OCI-LY1 (cell line): ENCODE data around the gene SLC4A7.
"Not testable (repeated sequence)": the region's sequence is repeated elsewhere in the genome, so short reads cannot be mapped to it uniquely, and the experiment has no call there.

Experiments
- H2AFZ ChIP-seq: fragments of 200-600 bp; sonication (generic), shearing (Covaris generic); 2 replicates; pipeline ENCODE4 v1.6.0; 2014; ENCODE audit warnings: antibody characterized with exemption, mild to moderate bottlenecking, low read length
- H3F3A ChIP-seq: fragments of 200-600 bp; sonication (generic), shearing (Covaris generic); 2 replicates; pipeline ENCODE4 v1.6.0; 2014; ENCODE audit warnings: mild to moderate bottlenecking, antibody characterized with exemption, low read length, moderate library complexity; ENCODE audit not compliant: insufficient read depth
- H3K27ac ChIP-seq: fragments of 200-600 bp; sonication (generic); 2 replicates; pipeline ENCODE4 v1.5.1; 2014; ENCODE audit warnings: low read length, mixed run types, mild to moderate bottlenecking, low read depth; ENCODE audit not compliant: poor library complexity, severe bottlenecking
- H3K27me3 ChIP-seq: fragments of 200-600 bp; sonication (generic); 2 replicates; pipeline ENCODE4 v1.6.0; 2014; ENCODE audit warnings: antibody characterized with exemption, mild to moderate bottlenecking, low read length, moderate library complexity; ENCODE audit not compliant: insufficient read depth
- H3K36me3 ChIP-seq: fragments of 200-600 bp; sonication (generic); 2 replicates; pipeline ENCODE4 v1.6.1; 2014; ENCODE audit warnings: mild to moderate bottlenecking, antibody characterized with exemption, low read length, moderate library complexity, mixed read lengths; ENCODE audit not compliant: insufficient read depth
- H3K4me1 ChIP-seq: fragments of 200-600 bp; sonication (generic); 2 replicates; pipeline ENCODE4 v1.5.1; 2014; ENCODE audit warnings: mild to moderate bottlenecking, low read length, moderate library complexity; ENCODE audit not compliant: insufficient read depth, severe bottlenecking
- H3K4me2 ChIP-seq: fragments of 200-600 bp; sonication (generic), shearing (Covaris generic); 2 replicates; pipeline ENCODE4 v1.6.1; 2014; ENCODE audit warnings: low read length
- H3K4me3 ChIP-seq: fragments of 200-600 bp; sonication (generic); 2 replicates; pipeline ENCODE4 v1.5.1; 2014; ENCODE audit warnings: low read length, low read depth, mild to moderate bottlenecking, mixed read lengths; ENCODE audit not compliant: poor library complexity, severe bottlenecking
- H3K79me2 ChIP-seq: fragments of 200-600 bp; shearing (Covaris generic); 2 replicates; pipeline ENCODE4 v1.6.1; 2016; ENCODE audit warnings: mixed run types, low read length, mixed read lengths; ENCODE audit not compliant: insufficient read depth
- H3K9ac ChIP-seq: fragments of 200-600 bp; sonication (generic), shearing (Covaris generic); 2 replicates; pipeline ENCODE4 v1.6.1; 2014; ENCODE audit warnings: mild to moderate bottlenecking, low read length, mixed read lengths
- H3K9me2 ChIP-seq: fragments of 200-600 bp; sonication (generic), shearing (Covaris generic); 2 replicates; pipeline ENCODE4 v1.6.1; 2014; ENCODE audit warnings: low read depth, mild to moderate bottlenecking, low read length, mixed read lengths
- H3K9me3 ChIP-seq: fragments of 200-600 bp; shearing (Covaris generic); 2 replicates; pipeline ENCODE4 v1.6.1; 2014; ENCODE audit warnings: low read length, mixed read lengths
- H4K20me1 ChIP-seq: fragments of 200-600 bp; sonication (generic), shearing (Covaris generic); 2 replicates; pipeline ENCODE4 v1.6.0; 2016; ENCODE audit warnings: mild to moderate bottlenecking, low read length; ENCODE audit not compliant: insufficient read depth
- EZH2 ChIP-seq: fragments of 200-600 bp; sonication (generic), shearing (Covaris generic); IDR thresholded peaks from 2 replicates; pipeline ENCODE4 v1.8.0; 2017; ENCODE audit warnings: borderline replicate concordance, mixed run types, mild to moderate bottlenecking, antibody characterized with exemption, low read length, moderate library complexity, mixed read lengths
- TF ChIP-seq, protein P1 (sequence below): fragments of 200-600 bp; sonication (generic), shearing (Covaris generic); IDR thresholded peaks from 2 replicates; pipeline ENCODE4 v1.5.1; 2017; ENCODE audit warnings: mild to moderate bottlenecking, antibody characterized with exemption, low read length, moderate library complexity, mixed read lengths

Gene SLC4A7

DNA sequence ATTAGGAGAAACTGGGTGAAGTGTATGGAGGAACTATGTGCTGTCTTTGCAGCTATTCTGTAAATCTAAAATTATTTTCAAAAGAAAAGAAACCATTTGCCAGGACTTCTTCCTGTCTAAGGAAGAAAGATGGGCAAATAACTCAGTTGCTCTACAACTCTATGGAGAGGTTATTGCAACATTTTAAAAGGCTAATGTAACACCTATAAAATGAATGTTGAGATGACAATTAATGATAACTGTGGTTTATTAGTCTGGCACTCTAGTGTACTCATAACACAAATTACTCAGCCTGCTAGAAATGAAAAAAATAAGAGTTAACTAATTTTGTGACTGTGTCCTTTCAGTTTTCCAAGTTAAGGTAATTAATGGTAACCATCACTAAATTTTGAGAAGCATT lies 32.3 kb downstream of the SLC4A7 start:
- Histone ChIP-seq H3K79me2 (peaks cover 4% of the 10 kb centered on the region; the same call in 1 of the 2 replicates), H3K27ac (no peak overlapping the region), H3K27me3 (no peaks in the 10 kb centered on the region), H3K36me3 (peaks cover 9% of the 10 kb centered on the region), H3K4me1 (no peaks in the 10 kb centered on the region), H3K9me2 (no peaks in the 10 kb centered on the region), H3K9me3 (no peaks in the 10 kb centered on the region), H2AFZ (no peak overlapping the region), H4K20me1 (no peaks in the 10 kb centered on the region), H3K4me3 (no peak overlapping the region), H3K4me2 (no peak overlapping the region), H3F3A (no peaks in the 10 kb centered on the region), H3K9ac (no peak overlapping the region)
- TF ChIP-seq EZH2: no peak
- TF ChIP-seq, protein P1, sequence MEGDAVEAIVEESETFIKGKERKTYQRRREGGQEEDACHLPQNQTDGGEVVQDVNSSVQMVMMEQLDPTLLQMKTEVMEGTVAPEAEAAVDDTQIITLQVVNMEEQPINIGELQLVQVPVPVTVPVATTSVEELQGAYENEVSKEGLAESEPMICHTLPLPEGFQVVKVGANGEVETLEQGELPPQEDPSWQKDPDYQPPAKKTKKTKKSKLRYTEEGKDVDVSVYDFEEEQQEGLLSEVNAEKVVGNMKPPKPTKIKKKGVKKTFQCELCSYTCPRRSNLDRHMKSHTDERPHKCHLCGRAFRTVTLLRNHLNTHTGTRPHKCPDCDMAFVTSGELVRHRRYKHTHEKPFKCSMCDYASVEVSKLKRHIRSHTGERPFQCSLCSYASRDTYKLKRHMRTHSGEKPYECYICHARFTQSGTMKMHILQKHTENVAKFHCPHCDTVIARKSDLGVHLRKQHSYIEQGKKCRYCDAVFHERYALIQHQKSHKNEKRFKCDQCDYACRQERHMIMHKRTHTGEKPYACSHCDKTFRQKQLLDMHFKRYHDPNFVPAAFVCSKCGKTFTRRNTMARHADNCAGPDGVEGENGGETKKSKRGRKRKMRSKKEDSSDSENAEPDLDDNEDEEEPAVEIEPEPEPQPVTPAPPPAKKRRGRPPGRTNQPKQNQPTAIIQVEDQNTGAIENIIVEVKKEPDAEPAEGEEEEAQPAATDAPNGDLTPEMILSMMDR: no peak

DNA sequence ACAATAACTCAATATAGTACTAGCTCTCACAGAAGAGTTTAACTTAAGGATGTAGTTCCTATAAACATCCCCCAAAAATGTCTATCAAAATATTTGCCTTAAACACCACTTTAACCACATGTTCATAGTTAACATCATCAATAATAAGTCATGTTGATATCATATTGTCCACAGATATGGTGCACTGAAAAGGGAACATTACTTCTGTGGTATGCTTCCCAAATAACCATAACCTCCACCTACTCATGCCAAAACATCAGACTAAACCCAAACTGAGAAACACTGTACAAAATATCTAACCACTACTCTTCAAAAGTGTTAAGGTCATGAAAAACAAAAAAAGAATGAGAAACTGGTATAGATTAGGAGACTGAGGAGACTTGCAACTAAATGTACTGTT lies 32.9 kb downstream of the SLC4A7 start:
- Histone ChIP-seq H3K27me3 (no peaks in the 10 kb centered on the region), H3K4me2 (no peak overlapping the region), H3K9me2 (no peaks in the 10 kb centered on the region), H3K4me1 (no peaks in the 10 kb centered on the region), H2AFZ (no peak overlapping the region), H3K79me2 (no peaks in the 10 kb centered on the region), H3F3A (no peaks in the 10 kb centered on the region), H3K9ac (no peak overlapping the region), H3K9me3 (no peaks in the 10 kb centered on the region), H3K4me3 (no peak overlapping the region), H4K20me1 (no peaks in the 10 kb centered on the region), H3K36me3 (peaks cover 9% of the 10 kb centered on the region; the same call in 1 of the 2 replicates), H3K27ac (no peak overlapping the region)
- TF ChIP-seq, protein P1: no peak
- no peak for TF ChIP-seq EZH2

DNA sequence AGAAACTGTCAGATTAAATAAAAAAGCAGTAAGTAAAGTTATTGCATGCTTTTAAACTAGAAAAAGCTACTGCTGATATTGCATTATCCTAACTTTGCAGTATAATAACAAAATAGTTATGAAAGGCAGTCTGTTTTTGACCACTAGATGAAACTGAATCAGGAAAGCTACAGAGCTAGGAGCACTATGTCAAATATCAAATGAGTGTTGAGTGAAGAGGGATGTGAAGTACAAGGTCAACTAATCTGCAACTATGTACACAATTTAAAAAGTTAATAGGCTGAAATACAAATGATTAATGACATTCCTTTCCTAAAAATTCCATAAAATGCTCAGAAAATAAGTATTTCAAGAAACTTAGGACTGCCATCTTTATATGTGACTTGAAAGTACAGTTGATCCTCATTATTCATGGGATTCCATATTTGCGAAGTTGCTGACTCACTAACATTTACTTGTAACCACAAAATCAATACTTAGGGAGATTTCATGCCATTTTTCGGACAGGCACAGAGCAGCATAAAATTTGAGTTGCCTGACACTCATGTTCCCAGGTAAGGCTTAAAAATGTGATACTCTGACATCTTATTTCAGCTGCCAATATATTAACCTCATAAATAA lies 34.5 kb downstream of the SLC4A7 start:
- Histone ChIP-seq H3K27me3 (no peaks in the 10 kb centered on the region), H3F3A (no peaks in the 10 kb centered on the region), H3K4me2 (no peak overlapping the region), H3K4me1 (no peaks in the 10 kb centered on the region), H3K9me2 (no peaks in the 10 kb centered on the region), H2AFZ (no peak overlapping the region), H3K4me3 (no peak overlapping the region), H3K79me2 (no peaks in the 10 kb centered on the region), H4K20me1 (no peaks in the 10 kb centered on the region), H3K36me3 (peaks cover 15% of the 10 kb centered on the region), H3K9me3 (no peaks in the 10 kb centered on the region), H3K9ac (no peak overlapping the region), H3K27ac (no peak overlapping the region)
- TF ChIP-seq, protein P1: no peak
- no peak for TF ChIP-seq EZH2

DNA sequence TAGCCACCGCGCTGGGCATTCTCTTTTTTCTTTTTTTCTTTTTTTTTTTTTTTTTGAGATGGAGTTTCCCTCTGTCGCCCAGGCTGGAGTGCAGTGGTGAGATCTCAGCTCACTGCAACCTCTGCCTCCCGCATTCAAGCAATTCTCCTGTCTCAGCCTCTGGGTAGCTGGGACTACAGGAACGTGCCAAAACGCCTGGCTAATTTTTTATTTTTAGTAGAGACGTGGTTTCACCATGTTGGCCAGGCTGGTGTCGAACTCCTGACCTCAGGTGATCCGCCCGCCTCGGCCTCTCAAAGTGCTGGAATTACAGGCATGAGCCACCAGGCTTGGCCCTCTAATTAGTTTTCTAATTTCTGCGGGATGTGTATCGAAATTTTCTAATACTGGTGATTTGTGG lies 41.2 kb downstream of the SLC4A7 start:
- H3K4me1 ChIP-seq, H3F3A ChIP-seq, H3K79me2 ChIP-seq, H2AFZ ChIP-seq, H4K20me1 ChIP-seq, H3K9me2 ChIP-seq, H3K27me3 ChIP-seq, H3K4me3 ChIP-seq, H3K27ac ChIP-seq, H3K9ac ChIP-seq, H3K9me3 ChIP-seq, H3K4me2 ChIP-seq: not testable (repeated sequence)
- peaks cover 59% of the 10 kb centered on the region for H3K36me3 ChIP-seq

DNA sequence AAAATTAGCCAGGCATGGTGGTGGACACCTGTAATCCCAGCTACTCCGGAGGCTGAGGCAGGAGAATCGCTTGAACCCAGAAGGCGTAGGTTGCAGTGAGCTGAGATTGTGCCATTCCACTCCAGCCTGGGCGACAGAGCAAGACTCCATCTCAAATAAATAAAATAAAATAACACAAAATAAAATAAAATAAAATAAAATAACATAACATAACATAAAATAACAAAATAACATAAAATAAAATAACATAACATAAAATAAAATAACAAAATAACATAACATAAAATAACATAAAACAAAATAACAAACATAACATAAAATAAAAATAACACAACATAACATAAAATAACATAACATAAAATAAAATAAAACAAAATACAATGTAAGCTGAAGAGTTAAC lies 45.8 kb downstream of the SLC4A7 start:
- not testable (repeated sequence) for H2AFZ ChIP-seq, H3K27ac ChIP-seq, H3K79me2 ChIP-seq, H3K4me1 ChIP-seq, H3K9ac ChIP-seq, H4K20me1 ChIP-seq, H3F3A ChIP-seq, H3K4me2 ChIP-seq, H3K9me3 ChIP-seq, H3K27me3 ChIP-seq, H3K4me3 ChIP-seq, H3K9me2 ChIP-seq
- peaks cover 67% of the 10 kb centered on the region for H3K36me3 ChIP-seq
